K562 treated with DMSO at 1 percent for 12 hours (cell line): Measurements from ENCODE around the gene DACT2. TPM values are rescaled to one million over a fixed set of nuclear protein-coding genes. Genes with fewer than 3 reads are reported as not detected.

Experiments used
- total RNA-seq: library from RNA; unstranded; fragments of 300-600 nt; gene quantifications from 2 replicates; pipeline ENCODE4 v1.2.3, GENCODE V29; 2022; ENCODE audit not compliant: insufficient read depth

Gene DACT2, protein sequence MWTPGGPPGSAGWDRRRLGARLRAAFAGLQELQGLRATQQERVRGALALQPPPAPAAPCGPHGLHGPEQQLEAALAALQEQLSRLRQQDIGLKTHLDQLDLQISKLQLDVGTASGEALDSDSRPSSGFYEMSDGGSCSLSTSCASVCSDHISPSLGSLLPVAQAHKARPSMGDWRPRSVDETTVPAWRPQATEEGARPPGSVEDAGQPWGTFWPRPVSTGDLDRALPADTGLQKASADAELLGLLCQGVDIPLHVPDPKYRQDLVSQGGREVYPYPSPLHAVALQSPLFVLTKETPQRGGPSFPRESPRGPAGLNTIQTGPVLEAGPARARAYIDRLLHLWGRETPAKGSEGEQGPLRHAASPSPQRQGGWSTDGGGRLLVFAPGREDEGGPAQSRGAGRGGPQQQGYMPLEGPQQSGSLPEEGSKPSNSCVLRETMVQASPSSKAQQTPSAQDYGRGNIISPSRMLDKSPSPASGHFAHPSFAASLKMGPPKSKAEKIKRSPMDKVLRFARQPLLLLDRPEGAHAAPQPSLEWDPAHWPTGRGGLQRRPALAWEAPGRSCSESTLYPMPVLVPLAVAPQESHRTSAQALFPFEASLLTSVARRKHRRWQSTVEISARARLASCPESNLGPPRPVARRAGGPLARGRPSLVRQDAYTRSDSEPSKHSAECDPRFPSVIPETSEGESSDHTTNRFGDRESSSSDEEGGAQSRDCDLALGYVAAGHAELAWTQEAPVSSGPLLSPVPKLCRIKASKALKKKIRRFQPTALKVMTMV
- total RNA-seq, result not detected in 2 replicates

DNA sequence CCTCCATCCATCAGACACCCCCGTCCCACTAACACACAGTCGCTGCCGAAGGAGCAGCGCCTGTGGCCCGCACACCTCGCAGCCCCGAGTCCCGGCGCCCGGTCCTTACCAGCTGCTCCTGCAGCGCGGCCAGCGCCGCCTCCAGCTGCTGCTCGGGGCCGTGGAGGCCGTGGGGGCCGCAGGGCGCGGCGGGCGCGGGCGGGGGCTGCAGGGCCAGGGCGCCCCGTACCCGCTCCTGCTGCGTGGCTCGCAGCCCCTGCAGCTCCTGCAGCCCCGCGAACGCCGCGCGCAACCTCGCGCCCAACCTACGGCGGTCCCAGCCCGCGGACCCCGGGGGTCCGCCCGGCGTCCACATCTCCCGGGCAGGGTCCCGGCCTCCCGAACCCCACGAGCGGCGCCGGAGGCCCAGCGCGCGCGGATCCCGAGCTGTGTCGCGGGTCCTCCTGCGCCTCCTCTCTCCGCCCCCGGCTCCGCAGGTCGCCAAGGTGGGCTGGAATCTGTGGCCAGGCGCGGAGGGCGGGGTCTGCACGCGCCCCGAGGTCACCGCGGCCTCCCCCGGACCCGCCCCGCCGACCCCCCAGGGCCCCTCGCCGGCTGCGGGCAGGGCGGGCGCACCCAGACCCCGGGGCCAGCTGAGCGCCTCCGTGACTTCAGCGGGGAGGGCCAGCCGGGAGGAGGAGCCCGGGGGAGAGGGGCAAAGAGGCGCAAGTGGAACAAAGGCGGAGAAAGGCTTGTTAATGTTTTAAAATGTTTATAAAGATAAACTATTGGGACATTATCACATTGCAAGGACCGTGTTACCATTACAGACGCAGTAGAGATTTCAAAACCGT lies at the start of gene DACT2:
Gene DACT2 (minus strand): TSS at position 499 of the 833 bp plus-strand sequence. CDS start 144 bp downstream, at position 355.

Other genes with a start within 250 kb of the DACT2 start
- not detected in 2 replicates for gene FRMD1, start 240.6 kb downstream of the DACT2 start, total RNA-seq
- 0.65 and 3.5 TPM in 2 replicates for gene SMOC2, start 121.4 kb upstream of the DACT2 start, total RNA-seq